Measurements from ENCODE around the gene OR51B2.

OR51B2 gene

DNA sequence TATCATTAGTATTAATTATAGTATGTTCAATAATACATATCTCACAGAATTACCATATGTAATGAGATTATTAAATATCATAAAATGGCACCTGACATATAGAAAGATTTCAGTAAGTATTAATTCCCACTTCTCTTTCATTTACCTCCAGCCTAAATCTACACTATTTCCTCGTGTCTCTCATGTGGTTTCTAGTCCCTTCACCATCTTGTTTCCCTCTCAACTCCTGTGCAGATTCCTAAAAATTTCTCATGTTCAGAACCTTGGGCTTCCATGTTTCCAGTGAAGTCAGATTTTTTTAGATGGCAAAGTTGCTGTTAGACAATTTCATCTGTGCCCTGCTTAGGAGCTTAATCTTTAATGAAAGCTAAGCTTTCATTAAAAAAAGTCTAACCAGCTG, 40.2 kb downstream of the OR51B2 start:
- DNase-seq (ENCODE audit: low spot score), result no peak

DNA sequence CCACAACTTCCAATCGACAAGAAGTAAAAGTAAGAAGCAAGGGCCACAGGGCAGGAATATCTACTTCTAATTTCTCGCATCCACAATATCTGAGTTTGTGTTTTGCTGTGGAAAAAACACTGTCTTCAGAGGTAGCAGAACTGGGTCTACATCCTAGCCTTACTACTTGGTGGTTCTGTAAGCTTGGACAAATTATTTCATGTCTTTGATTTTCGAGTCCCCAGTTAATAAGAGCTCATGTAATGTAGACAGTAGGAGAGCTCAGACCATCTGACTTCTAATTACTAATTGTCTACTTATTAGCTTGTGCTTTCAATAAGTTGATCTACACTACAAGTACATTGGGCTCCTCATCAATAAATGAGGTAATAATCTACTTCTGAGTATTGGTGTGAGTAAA, 41.0 kb downstream of the OR51B2 start:
- DNase-seq (ENCODE audit: low spot score), result no peak

DNA sequence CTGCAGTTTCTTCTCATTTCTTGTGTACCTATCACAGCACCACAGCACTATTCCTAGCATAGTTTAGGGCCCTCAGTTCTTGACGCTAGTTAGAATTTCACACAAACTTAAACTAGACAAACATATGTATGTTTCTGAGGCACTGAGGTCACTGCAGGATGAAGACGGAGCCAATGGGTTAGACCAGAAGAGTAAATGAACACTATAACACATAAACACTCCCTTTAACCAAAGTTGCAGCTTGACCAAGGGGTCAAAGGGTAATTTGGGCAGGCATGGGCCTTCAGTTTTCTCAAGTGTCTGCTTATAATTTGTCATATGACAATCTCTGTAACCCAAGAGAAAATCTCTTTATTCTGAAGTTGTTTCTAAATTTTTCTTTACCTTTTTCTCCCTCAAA, 41.5 kb downstream of the OR51B2 start:
- DNase-seq (ENCODE audit: low spot score), result no peak

DNA sequence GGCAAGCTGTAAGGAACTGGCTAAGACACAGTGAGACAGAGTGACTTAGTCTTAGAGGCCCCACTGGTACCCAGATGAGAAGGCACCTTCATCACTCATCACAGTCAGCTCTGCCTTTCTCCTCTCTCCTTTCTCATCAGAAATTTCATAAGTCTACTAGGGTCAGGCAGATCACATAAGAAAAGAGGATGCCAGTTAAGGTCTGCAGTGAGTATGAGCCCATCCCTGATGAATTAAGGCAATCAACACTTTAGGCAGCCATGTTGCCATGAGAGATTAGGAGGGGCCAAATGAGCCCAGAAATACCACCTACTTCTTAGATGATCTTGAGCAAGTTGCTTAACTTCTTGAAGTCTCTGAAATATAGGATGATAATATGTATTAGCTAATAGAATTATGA, 42.5 kb downstream of the OR51B2 start:
- no peak for DNase-seq (ENCODE audit: low spot score)

DNA sequence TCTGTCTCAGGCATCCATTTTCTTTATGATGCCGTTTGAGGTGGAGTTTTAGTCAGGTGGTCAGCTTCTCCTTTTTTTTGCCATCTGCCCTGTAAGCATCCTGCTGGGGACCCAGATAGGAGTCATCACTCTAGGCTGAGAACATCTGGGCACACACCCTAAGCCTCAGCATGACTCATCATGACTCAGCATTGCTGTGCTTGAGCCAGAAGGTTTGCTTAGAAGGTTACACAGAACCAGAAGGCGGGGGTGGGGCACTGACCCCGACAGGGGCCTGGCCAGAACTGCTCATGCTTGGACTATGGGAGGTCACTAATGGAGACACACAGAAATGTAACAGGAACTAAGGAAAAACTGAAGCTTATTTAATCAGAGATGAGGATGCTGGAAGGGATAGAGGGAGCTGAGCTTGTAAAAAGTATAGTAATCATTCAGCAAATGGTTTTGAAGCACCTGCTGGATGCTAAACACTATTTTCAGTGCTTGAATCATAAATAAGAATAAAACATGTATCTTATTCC, 43.5 kb downstream of the OR51B2 start:
- no peak for DNase-seq (ENCODE audit: low spot score)

DNA sequence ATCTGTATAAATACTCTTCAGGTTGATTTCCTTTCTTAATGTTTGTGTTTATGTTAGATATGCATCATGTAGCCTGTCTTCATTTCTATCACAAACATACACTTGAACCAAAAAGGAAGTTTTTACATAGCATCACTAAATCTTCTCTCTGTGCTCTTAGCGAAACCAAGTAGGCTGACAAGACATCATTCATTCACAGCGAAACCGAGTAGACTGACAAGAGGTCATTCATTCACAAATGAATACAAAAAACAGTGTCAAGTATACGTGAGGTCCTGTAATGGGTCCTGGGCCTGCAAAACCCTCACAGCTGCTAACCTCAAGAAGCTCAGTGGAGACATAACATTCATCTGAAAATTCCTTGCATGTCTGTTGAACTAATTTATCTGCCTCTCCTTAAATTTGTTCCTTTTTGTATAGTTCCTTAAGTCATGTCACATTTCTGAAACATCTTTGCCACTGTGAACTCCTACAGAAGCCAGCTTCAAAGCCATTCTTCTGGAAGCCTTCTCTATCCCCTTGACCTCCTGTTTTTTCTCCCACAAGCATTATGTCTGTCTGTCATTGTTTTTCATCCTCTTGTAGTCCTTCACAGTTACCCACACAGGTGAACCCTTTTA, 44.5 kb downstream of the OR51B2 start:
- no peak for DNase-seq (ENCODE audit: low spot score)

DNA sequence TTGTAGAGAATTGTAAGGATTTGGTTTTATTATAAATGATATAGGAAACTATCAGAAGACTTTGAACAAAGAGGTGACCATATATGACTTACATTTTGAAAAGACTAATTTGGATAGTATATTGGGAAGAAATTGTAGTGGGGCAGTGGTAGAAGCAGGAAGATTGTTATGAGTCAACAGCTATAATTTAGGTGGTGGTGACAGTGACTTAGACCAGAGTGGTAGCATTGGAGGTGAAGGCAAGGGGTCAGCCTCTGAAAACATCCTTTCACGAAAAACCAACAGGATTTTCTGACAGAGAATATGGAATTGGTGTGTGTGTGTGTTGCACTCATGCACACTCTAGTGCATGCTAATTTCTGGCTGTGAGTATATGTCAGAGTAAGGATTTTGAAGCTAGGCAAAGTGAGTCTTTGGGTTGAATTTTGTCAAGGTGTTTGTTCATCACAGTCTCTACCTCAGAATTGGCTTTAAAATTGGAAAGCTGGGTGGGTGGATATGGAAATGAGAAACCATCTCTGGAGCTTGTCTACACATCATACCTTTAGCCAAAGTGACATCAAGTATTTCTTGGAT, 46.2 kb downstream of the OR51B2 start:
- DNase-seq (ENCODE audit: low spot score), result no peak

DNA sequence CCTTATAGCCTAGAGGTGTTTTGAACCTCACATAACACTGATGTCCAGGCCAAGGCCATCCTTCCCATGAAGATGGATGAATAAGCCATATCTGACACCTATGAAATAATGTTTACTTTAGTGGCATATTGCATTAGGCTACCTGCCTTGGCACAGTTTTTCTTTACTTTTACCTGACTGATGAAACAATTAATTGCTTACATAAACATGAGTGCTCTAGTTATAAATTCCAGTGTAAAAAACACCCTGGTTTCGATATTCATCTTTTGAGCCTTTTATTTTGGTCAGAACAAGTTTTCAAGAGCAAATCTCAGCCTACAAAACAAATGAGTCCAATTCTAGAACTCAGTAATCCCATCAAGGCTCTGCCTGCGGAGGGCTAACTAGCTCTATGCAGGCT, 47.4 kb downstream of the OR51B2 start:
- DNase-seq (ENCODE audit: low spot score), result no peak

DNA sequence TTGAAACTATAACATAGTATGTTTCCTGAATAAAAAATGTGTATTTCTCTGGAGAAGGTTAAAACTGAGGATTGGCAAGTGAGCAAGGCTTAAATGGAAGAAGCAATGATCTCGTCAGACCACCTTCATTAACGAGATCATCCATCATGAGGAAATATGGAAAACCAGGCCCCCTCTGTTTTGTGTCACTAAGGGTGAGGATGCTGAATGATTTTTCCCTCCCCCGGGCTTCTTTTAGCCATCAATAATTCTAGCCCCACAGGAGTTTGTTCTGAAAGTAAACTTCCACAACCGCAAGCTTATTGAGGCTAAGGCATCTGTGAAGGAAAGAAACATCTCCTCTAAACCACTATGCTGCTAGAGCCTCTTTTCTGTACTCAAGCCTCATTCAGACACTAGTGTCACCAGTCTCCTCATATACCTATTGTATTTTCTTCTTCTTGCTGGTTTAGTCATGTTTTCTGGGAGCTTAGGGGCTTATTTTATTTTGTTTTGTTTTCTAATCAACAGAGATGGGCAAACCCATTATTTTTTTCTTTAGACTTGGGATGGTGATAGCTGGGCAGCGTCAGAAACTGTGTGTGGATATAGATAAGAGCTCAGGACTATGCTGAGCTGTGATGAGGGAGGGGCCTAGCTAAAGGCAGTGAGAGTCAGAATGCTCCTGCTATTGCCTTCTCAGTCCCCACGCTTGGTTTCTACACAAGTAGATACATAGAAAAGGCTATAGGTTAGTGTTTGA, 48.6 kb downstream of the OR51B2 start:
- DNase-seq (ENCODE audit: low spot score), result no peak

DNA sequence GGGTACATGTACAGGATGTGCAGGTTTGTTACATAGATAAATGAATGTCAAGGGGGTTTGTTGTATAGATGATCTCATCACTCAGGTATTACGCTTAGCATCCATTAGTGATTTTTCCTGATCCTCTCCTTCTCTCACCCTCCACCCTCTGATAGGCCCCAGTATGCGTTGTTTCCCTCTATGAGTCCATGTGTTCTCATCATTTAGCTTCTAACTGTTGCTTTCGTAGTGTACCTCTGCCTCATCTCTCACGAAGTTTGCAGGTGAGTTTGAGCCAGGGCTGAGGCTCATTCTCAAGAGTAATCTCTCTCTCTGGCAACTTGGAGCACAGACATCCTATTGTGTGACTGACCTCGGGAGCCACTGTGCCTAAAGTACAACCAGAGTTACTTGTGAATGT, 49.7 kb downstream of the OR51B2 start:
- DNase-seq (ENCODE audit: low spot score), result no peak
